ENCODE data around the gene TNFRSF11A.
A peak's percentile ranks its signal among the peaks of the same experiment; 100 is the strongest.

TNFRSF11A gene

DNA sequence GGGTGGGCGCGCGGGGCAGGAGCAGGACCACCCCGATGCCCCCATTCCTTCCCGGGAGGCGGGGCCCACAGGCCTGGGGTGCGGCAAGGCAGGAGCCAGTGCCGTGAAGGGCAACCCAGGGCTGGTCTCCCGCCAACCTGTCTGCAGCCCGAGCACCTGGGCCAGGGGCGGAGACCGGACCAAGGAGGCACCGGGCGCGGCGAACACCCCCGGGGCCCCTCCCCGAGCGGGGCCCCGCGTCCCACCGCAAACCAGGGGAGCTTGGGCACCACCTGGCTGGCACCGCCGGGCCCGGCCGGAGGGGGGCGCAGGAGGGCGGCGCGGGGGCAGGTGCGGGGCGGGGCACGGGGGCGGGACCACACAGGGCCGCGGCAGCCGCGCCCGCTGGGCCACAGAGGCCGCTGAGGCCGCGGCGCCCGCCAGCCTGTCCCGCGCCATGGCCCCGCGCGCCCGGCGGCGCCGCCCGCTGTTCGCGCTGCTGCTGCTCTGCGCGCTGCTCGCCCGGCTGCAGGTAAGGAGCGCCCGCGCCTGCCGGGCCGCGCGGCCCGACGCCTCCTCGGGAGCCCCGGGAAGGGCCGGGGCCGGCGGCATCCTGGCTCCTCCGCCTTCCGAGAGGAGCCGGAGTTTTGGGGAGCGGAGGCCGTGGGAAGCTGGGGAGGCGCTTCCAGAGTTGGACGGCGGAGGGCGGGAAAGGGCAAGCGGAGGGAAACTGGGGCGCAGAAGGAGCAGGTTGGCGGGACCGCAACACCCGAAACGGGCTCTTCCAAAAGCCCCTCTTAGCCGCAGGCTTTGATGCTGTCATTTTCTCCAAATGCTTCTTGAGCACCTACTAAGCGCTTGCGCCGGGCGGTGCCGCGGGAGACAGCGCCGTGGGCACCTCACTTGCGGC lies at the start of gene TNFRSF11A:
Gene TNFRSF11A (plus strand): TSS at position 394 of the 889 bp plus-strand sequence. CDS start 43 bp downstream, at position 437.
- DNase-seq: no peak

DNA sequence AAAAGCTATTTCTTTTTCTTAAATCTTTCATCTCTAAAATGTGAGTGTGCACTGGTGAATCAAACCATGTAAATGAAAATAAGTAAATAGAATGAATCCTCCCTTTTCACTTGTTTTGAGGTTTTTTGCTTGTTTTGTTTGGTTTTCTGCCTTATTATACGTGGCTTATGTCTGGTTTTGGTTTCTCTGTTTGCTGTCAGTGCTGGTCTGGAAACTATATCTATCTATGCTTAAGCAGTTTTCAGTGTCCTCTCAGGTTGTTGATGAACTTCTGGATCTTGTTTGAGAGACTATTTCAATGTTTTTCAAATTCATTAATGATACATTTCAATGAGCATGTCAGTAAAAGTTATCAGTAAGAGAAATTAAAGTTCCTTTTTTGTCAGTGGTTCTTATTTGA lies 48.1 kb upstream of the TNFRSF11A start:
- DNase-seq: no peak

DNA sequence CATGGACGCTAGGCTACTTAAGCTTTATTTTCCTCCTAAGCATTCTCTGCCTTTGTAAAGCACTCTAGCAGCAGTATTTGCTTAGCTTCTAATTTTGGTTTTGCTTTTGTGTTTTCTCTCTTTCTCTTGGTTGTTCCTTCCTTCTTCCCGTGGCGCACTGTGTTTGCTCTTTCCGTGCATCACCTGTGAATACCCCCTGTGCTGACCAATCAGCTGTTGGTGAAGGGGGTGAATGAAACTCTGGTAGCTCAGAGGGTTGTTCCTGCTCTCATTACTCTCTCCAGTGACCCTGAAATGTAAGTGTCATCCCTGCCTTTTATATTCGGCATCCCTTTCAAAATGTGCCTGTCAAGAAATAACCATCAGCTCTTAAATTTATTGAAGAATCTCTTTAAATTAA lies 45.5 kb upstream of the TNFRSF11A start:
- DNase-seq: no peak

DNA sequence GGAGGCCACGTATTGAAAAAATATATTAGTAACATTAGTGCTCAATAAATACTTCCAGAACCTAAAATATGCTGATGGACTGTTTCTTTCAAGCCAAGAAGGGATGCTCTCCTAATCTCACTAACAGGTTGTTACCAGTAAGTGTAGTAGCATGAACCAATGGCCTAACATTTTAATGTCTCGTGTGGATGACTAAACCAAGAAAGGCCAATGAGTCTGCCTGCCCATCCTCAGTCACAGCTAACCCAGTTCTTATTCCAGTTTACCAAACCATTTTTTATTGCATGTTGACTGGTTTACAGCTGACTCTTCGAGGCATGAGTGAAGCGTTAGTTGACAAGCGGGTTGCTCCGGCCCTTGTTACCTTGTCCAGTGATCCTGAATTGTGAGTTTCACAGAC lies 45.1 kb upstream of the TNFRSF11A start:
- DNase-seq: no peak

DNA sequence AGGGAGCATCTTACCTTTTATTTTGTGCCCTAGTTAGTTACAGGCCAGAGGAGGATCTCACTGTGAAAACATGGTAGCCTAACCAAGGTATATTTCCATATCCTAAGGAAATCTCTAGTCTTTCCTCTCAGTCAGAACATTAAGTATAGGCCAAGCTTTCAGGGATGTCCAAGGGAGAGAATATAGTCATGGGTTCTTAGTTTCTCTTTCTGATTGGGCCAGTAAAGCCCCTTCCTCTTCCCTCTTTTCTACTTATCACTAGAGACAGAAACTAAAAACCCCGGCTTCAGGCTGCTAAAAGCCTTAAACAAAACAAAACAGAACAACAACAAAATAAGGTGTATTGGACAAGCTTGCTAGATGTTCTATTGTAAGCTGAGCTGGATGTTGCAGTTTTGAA lies 44.3 kb upstream of the TNFRSF11A start:
- no peak for DNase-seq

DNA sequence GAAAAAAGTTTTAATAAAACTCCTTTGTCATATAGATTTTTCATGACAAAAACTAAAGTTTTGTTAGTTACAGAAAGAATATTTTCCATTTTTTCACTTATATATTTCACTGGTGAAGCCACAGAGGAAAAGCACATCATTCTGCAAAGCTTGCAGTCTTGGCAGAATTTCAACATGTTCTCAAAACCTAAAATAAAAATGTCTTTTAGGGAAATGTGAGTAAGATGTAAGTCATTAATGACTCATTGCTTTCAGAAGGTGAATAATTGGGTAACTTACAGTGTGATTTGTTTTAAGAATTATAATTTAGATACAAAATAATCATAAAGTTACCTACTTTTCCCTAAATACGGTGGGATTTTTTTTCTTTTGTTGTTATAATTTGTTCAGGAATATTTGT lies 43.4 kb upstream of the TNFRSF11A start:
- no peak for DNase-seq

DNA sequence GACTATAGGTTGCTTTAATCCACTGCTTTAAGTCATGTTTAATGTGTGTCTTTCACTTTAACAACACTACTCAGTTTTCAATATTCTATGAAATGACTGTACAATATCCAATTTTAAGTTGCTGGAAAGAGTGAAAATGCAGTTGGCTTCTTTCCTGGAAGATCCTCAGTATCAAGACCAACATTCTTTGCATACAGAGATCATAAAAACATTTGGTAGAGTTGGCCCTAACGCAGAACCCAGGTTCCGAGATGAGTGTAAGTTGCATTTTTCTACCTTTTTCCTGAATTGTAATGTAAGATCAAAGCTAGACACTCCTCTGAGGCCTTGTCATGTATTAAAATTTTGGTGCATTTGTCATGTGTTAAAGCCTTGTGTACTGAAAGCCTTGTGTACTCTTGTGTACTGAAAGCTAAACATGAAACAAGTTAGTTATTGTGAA lies 42.9 kb upstream of the TNFRSF11A start:
- DNase-seq: no peak

DNA sequence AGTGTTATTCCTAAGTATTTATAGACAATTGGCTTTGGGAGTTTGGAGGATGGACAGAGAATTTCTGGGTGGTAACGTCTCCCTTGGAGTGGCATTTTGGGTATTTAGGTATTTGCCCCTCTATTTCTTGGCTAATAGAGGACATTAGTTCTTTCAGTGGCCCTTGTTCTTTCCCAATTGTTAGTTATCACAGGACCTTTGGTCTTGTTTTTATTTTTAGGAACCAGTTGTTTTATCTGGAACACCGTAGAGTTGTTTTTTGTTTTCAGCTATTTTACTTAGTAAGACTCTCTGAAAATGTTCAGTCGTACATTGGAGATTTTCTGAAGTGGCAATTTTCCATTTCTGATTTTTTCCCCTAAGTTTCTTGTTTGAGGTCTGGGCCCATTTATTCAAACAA lies 40.5 kb upstream of the TNFRSF11A start:
- no peak for DNase-seq

DNA sequence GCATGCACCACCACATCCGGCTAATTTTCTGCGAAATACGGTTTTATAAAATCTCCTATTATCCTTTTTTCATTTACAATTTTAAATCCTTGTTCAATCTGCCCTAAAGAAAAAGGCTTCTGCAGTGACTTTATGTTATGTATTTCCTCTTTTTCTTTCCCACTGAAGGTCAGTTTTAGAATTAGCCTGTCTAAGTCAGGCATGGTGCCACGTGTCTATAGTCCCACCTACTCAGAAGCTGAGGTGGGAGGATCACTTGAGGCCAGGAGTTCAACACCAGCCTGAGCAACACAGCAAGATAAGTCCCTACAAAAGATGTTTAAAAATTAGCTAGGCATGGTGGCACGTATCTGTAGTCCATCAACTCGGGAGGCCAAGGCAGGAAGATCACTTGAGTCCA lies 39.8 kb upstream of the TNFRSF11A start:
- DNase-seq: no peak

DNA sequence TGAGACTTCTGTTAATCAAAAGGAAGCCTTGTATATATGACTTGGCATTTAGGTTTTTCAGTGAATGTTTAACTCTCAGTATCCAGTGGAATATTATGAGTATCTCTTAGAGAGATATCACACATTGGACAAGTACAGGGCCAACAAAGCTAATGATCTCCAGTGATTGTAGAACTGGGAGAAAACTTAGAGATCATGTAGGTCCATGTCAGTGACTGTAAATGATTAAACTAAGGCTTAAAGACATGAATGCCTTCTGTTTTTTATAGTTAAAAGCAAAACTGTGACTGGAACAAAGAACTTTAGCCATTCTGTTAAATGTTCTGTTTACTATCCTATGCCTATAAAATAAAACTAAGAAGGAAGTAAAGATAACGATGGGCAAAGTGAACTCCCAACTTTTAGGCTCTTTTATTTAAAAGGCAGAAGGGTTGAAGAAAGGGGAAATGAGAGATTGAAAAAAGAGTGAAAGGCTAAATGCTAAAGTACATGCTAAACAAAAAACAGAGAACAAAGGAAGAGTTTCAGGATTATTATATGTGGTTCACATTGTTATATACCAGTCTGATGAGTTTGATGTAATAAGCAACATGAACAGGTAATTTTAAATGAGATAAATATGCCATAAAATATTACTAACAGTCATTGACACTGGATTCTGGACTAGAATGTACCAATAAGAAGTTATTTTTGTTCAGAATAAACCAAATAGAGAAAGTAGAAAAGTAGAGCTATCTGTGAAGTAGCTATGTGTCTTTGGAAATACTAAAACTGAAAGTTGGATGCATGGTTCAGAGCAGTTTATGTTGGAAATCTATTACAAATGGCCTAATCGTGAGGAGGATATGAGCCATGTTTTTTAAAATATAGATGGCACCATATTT lies 37.1 kb upstream of the TNFRSF11A start:
- DNase-seq: no peak

DNA sequence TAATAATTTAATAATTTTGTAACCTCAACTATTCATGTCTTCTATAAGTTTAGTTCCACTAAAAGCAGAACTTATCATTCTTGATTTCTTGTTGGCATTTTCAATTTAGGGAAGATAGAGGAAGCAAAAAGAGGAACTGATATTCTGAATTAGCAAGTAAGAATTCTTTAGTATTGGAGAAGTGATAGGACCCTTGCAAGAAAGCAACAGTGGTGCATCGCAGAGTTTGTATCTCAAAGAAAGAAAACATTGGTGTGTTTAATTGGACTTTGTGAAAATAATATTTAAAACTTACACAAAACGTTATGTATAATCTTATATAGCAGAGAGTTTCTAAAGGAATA lies 36.5 kb upstream of the TNFRSF11A start:
- peak in 1 of 2 donors; percentile 14 for DNase-seq

DNA sequence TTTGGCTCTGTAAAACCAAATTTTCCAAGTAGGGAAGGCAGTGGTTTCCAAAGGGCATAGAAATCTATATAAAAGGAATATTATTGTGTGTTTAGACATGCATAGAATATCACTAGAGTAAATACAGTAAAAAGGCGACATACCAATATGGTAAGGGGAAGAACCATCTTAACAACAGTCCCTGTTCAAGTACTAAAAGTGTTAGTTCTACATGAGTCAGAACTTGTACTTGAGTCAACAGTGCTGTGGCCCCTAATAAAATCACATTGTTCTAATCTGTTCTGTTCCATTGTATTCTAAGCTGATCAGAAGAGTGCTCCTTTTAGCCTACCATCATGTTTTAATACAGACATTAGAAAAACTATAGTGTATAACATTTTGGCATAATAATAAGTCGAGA lies 36.1 kb upstream of the TNFRSF11A start:
- no peak for DNase-seq

DNA sequence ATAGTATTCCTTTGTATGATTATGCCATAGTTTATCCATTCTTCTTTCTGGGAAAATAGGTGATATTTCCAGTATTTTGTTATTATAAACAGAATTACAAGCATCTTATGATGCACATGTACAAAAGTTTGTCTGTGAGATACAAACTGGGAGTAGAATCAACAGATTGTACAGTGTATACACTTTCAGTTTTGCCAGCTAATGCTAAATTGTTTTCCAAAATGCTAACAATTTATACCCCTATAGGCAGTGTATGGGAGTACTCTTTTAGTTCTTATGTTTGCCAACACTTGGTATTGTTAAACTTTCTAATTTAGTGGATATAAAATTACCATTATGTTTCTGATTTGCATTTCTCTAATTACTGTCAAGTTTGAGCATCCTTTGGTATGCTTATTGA lies 31.0 kb upstream of the TNFRSF11A start:
- no peak for DNase-seq

DNA sequence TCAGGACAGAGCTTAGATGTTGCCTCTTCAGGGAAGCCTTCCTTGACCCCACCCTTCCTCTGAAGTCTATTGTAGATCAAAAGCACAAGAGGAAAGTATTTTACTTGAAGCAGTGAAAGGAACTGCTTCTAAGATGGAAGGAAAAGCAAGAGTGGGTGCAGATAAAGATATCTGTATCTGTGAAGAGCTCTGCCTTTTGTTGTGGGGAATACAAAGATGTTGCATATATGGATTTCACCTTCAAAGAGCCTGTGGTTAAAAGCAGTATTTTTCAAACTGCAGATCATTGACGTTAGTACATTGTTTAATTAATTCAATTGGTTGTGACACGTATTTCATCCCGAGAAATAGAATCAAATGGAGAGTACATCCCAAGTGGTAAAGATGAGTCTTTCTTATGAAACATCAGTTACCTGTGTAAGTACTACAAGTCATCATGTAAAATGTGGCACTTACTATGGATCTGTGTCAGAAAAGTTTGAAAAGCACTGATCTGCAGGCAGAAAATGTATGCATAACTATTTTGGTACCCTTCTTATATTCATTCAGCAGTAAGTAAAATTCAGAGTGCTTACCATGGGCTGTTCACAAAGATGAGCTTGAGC lies 24.6 kb upstream of the TNFRSF11A start:
- DNase-seq: no peak

DNA sequence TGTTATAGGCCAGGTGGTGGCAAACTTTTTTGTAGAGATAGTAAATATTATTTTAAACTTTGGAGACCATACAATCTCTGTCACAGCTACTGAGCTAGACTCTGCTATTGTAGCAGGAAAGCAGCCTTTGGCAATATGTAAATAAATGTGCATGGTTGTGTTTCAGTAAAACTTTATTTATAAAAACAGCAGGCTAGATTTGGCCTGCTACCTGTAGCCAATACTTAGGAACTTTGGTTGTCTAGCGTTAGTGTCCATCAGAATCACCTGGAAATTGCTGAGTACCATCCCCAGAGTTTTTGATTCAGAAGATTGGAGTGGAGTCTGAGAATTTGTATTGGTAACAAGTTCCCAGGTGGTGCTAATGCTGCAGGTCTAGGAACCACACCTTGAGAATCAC lies 23.8 kb upstream of the TNFRSF11A start:
- DNase-seq: no peak

DNA sequence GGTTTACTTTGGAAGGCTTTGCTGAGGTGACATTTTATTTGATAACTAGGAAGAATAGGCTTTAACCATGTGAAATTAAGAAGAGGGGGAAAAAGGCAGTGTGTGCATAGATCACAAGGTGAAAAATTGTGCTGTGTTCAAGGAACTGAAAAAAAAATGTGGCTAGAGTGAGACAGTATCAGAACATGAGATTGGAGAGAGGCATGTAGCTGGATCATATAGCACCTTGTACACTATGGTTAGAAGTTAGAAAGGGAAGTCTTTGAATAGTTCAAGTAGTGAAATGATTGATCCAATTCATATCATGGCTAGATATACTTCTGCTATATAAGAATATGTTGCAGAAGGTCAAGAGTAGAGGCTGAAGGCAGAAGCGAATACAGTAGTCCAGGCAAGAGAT lies 12.3 kb upstream of the TNFRSF11A start:
- DNase-seq: no peak

DNA sequence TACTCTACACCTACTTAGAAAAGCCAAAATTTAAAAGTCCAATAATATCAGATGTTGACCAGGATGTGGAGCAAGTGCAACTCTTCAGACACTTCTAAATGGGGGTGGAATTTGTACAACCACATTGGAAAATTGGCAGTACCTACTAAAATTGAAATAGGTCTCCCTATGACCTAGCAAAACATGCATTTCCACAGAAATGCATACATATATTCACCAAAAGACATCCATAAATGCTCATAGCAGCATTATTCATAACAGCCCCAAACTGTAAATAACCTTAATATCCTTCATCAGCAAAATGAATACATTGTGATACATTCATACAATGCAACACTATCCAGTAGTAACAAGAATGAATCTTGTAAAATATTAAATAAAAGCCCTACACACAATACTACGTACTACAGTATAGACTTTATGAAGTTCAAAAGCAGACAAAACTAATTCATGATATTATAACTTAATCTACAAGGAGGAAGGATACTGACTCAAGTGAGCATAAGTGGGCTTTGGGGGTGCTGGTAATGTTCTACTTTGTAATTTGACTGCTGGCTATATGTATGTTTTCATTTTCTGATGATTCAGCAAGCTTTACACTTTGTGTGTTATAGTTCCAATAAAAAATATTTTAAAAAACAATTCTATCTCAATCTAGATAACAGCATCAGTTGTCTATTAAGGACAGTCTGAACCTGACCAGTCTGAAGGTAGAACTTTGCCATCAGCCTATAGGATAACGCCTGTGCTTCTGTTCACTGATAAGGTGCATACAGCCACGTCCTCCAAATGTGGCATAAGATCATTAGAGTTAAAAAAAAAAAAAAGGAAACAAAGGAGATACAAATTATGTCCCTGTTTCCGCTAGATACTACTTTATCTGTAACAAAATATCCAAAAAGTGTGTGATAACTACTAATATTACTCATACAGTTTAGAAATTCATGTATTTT lies 6.6 kb upstream of the TNFRSF11A start:
- no peak for DNase-seq

DNA sequence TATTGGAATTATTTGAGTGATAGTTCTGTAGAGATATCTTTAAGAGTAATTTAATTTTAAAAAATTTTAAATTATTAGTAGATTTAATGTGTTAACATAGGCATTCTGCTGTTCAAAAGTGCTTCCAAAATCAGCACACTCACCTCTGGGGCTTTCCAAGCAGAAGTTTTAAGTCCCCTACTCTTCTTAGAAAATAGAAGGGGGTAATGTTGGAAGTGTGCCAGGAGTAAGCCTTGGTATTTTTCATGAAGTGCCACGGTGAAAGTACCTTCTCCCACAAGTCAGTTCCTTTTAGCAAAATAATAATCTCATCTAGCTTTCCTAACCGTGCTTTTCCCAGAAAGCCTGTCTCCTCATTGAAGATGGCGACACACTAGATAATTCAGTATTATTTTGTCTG lies 3.9 kb upstream of the TNFRSF11A start:
- DNase-seq: no peak

DNA sequence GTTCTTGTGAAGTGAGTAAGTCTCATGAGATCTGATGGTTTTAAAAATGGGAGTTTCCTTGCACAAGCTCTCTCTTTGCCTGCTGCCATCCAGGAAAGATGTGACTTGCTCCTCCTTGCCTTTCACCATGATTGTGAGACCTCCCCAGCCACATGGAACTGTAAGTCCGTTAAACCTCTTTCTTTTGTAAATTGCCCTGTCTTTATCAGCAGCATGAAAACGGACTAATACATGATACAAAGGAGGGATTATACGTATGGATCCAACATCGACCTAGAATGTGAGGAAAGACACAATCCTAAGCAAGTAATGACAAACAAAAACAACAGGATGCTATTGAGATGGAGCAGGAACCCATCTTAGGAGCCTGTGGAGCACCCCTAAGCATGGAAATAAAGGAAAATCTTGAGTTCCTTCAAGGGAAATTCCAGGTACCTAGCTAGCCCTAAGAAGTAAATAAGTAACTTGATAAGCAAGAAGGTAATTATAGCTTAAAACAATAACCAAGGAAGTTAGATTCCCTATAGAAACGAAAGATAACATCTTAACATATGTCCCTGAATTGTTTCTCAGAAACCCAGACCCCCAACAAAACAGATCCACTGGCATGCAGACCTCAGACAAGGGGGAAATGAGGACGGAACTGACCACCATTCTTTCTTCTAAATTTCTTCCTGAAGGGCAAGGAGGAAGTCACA lies 1.5 kb upstream of the TNFRSF11A start:
- no peak for DNase-seq

DNA sequence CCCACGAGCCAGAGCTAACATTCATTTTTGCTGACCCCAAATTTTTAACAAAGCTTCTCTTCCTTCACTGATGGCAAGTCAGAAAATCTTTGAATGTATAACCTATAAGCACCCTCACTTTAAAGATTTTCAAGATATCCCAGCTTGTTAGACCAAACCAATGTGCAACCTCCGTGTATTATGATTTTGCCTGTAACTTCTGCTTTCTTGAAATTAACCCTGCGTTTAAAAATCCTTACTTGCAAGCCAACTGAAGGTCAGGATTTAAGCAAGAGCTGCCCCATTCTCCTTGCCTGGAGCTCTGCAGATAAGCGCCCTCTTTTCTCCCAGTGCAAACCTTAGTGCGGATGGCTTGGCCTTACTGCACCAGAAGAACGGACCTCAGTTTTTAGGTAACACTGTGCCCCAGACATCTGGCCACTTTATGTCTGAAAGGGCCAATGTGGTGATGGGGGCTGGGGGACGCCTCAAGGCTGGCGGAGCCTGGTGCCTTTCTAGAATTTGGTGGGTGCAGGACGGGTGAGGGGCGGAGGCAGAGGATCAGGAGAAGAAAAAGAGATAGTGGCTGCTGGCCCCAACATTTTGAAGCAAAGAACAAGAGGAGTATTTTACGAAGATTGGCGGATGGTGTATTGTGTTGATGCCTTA lies 805 bp upstream of the TNFRSF11A start:
- DNase-seq: no peak

All from hippocampal formation (tissue), 2 donors.